Prostate gland (tissue), 2 donors: ENCODE measurements around the gene ACTG2.

ENCODE experiments used
- CTCF ChIP-seq, 4 experiments: fragments of 200-600 bp in 2 of 4; fragments of 450-650 bp in 2 of 4; sonication (generic) in 2 of 4; IDR thresholded peaks; 1 replicate in 3 of 4; 2 replicates in 1 of 4; pipeline ENCODE4 v1.5.1; 2016 to 2019; ENCODE audit warnings: antibody characterized with exemption in 4 of 4, mild to moderate bottlenecking in 2 of 4, moderate library complexity in 2 of 4
- POLR2A ChIP-seq: fragments of 450-650 bp; IDR thresholded peaks from one replicate; pipeline ENCODE4 v1.6.1; 2016; ENCODE audit warnings: antibody characterized with exemption, mild to moderate bottlenecking
- POLR2AphosphoS5 ChIP-seq: sonication (generic); formaldehyde crosslinking; IDR thresholded peaks from one replicate; pipeline ENCODE4 v1.6.1; 2017; ENCODE audit warnings: antibody characterized with exemption

GRCh38 chr2:73918856-73919255 lies 26.0 kb downstream of the ACTG2 start:
- no peak for TF ChIP-seq POLR2A
- TF ChIP-seq CTCF (IDR thresholded peaks at IDR 0.05): no peak
- peak; percentile 12 for TF ChIP-seq POLR2AphosphoS5
